ENCODE results near the gene PROC.

- TF ChIP-seq POLR2A (IDR thresholded peaks at IDR 0.05) (no peak), CTCF (IDR thresholded peaks at IDR 0.05) (no peak)
These were observed 23.7 kb upstream of the PROC start for GRCh38 chr2:127394492-127394891.
